Endothelial cell of umbilical vein (primary cell): ENCODE measurements around the gene AICDA.

Experiments
- EZH2 ChIP-seq: IDR thresholded peaks from 2 replicates; pipeline ENCODE4 v1.6.1; 2012; ENCODE audit warnings: borderline replicate concordance, low read depth, mild to moderate bottlenecking, moderate library complexity, low read length, inconsistent platforms; ENCODE audit not compliant: severe bottlenecking
- FOS ChIP-seq: IDR thresholded peaks from 2 replicates; pipeline ENCODE4 v1.6.1; 2011; ENCODE audit warnings: mild to moderate bottlenecking, low read length, moderate library complexity, borderline replicate concordance; ENCODE audit not compliant: insufficient read depth
- JUN ChIP-seq: IDR thresholded peaks from 2 replicates; pipeline ENCODE4 v1.6.1; 2011; ENCODE audit warnings: borderline replicate concordance, low read depth; ENCODE audit not compliant: insufficient read length, insufficient read depth
- MYC ChIP-seq: IDR thresholded peaks from one replicate; pipeline ENCODE4 v1.6.1; 2011; ENCODE audit warnings: mild to moderate bottlenecking, low read depth, low read length
- POLR2A ChIP-seq: IDR thresholded peaks from 2 replicates; pipeline ENCODE4 v1.6.1; 2012; ENCODE audit warnings: low read depth, mild to moderate bottlenecking, control low read depth, low read length
- POLR2AphosphoS5 ChIP-seq: IDR thresholded peaks from 2 replicates; pipeline ENCODE4 v1.6.1; 2012; ENCODE audit warnings: low read depth, mild to moderate bottlenecking, control low read depth, low read length, moderate library complexity; ENCODE audit not compliant: insufficient read depth
- TF ChIP-seq, protein P1 (sequence below), 2 donors: IDR thresholded peaks; 1 replicate in 1 of 2; 2 replicates in 1 of 2; pipeline ENCODE4 v1.5.1; 2011; ENCODE audit warnings: low read length in 2 of 2, mild to moderate bottlenecking in 2 of 2, moderate library complexity in 2 of 2, control low read depth in 1 of 2, inconsistent platforms in 1 of 2, low read depth in 1 of 2; ENCODE audit not compliant: insufficient read depth in 1 of 2; ENCODE audit errors: extremely low read depth in 1 of 2
- TF ChIP-seq, protein P2 (sequence below): IDR thresholded peaks from 2 replicates; pipeline ENCODE4 v1.6.1; 2011; ENCODE audit not compliant: insufficient read depth, insufficient read length

GRCh38 chr12:8637244-8637643, 24.6 kb upstream of the AICDA start:
- TF ChIP-seq JUN (no peak), POLR2AphosphoS5 (no peak), POLR2A (no peak), EZH2 (no peak), FOS (no peak), MYC (no peak)
- TF ChIP-seq, protein P1, sequence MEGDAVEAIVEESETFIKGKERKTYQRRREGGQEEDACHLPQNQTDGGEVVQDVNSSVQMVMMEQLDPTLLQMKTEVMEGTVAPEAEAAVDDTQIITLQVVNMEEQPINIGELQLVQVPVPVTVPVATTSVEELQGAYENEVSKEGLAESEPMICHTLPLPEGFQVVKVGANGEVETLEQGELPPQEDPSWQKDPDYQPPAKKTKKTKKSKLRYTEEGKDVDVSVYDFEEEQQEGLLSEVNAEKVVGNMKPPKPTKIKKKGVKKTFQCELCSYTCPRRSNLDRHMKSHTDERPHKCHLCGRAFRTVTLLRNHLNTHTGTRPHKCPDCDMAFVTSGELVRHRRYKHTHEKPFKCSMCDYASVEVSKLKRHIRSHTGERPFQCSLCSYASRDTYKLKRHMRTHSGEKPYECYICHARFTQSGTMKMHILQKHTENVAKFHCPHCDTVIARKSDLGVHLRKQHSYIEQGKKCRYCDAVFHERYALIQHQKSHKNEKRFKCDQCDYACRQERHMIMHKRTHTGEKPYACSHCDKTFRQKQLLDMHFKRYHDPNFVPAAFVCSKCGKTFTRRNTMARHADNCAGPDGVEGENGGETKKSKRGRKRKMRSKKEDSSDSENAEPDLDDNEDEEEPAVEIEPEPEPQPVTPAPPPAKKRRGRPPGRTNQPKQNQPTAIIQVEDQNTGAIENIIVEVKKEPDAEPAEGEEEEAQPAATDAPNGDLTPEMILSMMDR (IDR thresholded peaks at IDR 0.05; ENCODE audit: extremely low read depth in 1 of 2, insufficient read depth in 1 of 2, low read depth in 1 of 2, low read length in 2 of 2), result no peak
- TF ChIP-seq, protein P2, sequence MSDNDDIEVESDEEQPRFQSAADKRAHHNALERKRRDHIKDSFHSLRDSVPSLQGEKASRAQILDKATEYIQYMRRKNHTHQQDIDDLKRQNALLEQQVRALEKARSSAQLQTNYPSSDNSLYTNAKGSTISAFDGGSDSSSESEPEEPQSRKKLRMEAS, result no peak
